Endothelial cell of umbilical vein (primary cell): ENCODE data around the gene PRDM11. TPM values are rescaled to one million over a fixed set of nuclear protein-coding genes. Genes with fewer than 3 reads are reported as not detected.

ENCODE experiments used
- BruUV-seq: library from RNA; stranded (reverse); fragments of 400-500 nt; replicated peaks from 2 replicates; lab custom pipeline; 2021; lab: Mats Ljungman, UMichigan
- CTCF ChIA-PET: fragments of 300-600, 350-600 bp; sonication (Branson Sonifier 250); formaldehyde crosslinking; loops from one replicate; lab custom pipeline; 2021; ENCODE audit warnings: antibody characterized with exemption, inconsistent platforms; lab: Charles Lee
- POLR2A ChIA-PET: fragments of 300-600, 350-600 bp; sonication (Branson Sonifier 250); formaldehyde crosslinking; loops from one replicate; lab custom pipeline; 2021; ENCODE audit warnings: antibody characterized with exemption, inconsistent platforms; lab: Charles Lee
- DNase-seq: peaks from one replicate; pipeline ENCODE4 v3.0.0-alpha.2; 2011; ENCODE audit warnings: low read depth, low spot score
- FAIRE-seq: peaks from 2 replicates; lab custom pipeline; 2011; peaks lifted over from hg19 to GRCh38; lab: Jason Lieb, UNC
- H2AFZ ChIP-seq: 2 replicates; pipeline ENCODE4 v1.6.0; 2012; ENCODE audit warnings: low read depth, low read length, control low read depth, inconsistent platforms
- H3K27ac ChIP-seq: 2 replicates; pipeline ENCODE4 v1.5.1; 2011; ENCODE audit warnings: low read depth, mild to moderate bottlenecking, control low read depth, low read length, moderate library complexity; ENCODE audit not compliant: insufficient read depth
- H3K27me3 ChIP-seq, 2 experiments: 2 replicates each; pipeline versions ENCODE4 v1.6.0 to v1.6.1; 2011; ENCODE audit warnings: low read length in 2 of 2, mixed read lengths in 1 of 2; ENCODE audit not compliant: control insufficient read depth in 2 of 2, insufficient read depth in 2 of 2
- H3K36me3 ChIP-seq, 2 experiments: 2 replicates in 1 of 2; 3 replicates in 1 of 2; pipeline ENCODE4 v1.5.1; 2011; ENCODE audit warnings: low read length in 2 of 2, mild to moderate bottlenecking in 1 of 2, moderate library complexity in 1 of 2; ENCODE audit not compliant: control insufficient read depth in 2 of 2, insufficient read depth in 2 of 2; ENCODE audit errors: extremely low read depth in 1 of 2
- H3K4me1 ChIP-seq: 3 replicates; pipeline ENCODE4 v1.5.1; 2011; ENCODE audit warnings: mild to moderate bottlenecking, low read length; ENCODE audit not compliant: control insufficient read depth, insufficient read depth; ENCODE audit errors: extremely low read depth
- H3K4me2 ChIP-seq: 2 replicates; pipeline ENCODE4 v1.6.1; 2011; ENCODE audit warnings: low read length, control low read depth, mixed read lengths; ENCODE audit not compliant: insufficient read depth
- H3K4me3 ChIP-seq, 3 experiments: fragments of 200-600 bp in 1 of 3; sonication (generic), shearing (Covaris generic) in 1 of 3; replicated peaks in 1 of 3; 2 replicates each; pipeline ENCODE4 v1.5.1; 2011 to 2016; ENCODE audit warnings: control low read depth in 3 of 3, low read length in 3 of 3, mild to moderate bottlenecking in 2 of 3, inconsistent platforms in 1 of 3, low read depth in 1 of 3, moderate library complexity in 1 of 3; ENCODE audit not compliant: insufficient read depth in 1 of 3
- H3K79me2 ChIP-seq: 2 replicates; pipeline ENCODE4 v1.6.0; 2012; ENCODE audit warnings: low read length, inconsistent platforms; ENCODE audit not compliant: control insufficient read depth, insufficient read depth
- H3K9ac ChIP-seq: replicated peaks from 2 replicates; pipeline ENCODE3; 2011; ENCODE audit warnings: low read length, control low read depth; ENCODE audit not compliant: insufficient read depth; ENCODE audit errors: extremely low read depth
- H3K9me1 ChIP-seq: replicated peaks from 3 replicates; pipeline ENCODE4 v1.6.0; 2011; ENCODE audit warnings: mild to moderate bottlenecking, low read length; ENCODE audit not compliant: control insufficient read depth, insufficient read depth; ENCODE audit errors: extremely low read depth
- H3K9me3 ChIP-seq: replicated peaks from 2 replicates; pipeline ENCODE4 v1.5.1; 2012; ENCODE audit warnings: low read length, inconsistent platforms; ENCODE audit not compliant: control insufficient read depth, insufficient read depth
- H4K20me1 ChIP-seq: replicated peaks from 2 replicates; pipeline ENCODE3; 2011; ENCODE audit warnings: mild to moderate bottlenecking, low read length; ENCODE audit not compliant: control insufficient read depth, insufficient read depth; ENCODE audit errors: extremely low read depth
- EZH2 ChIP-seq: IDR thresholded peaks from 2 replicates; pipeline ENCODE4 v1.6.1; 2012; ENCODE audit warnings: borderline replicate concordance, low read depth, mild to moderate bottlenecking, moderate library complexity, low read length, inconsistent platforms; ENCODE audit not compliant: severe bottlenecking
- FOS ChIP-seq: IDR thresholded peaks from 2 replicates; pipeline ENCODE4 v1.6.1; 2011; ENCODE audit warnings: mild to moderate bottlenecking, low read length, moderate library complexity, borderline replicate concordance; ENCODE audit not compliant: insufficient read depth
- GATA2 ChIP-seq: IDR thresholded peaks from 2 replicates; pipeline ENCODE4 v1.7.0; 2011; ENCODE audit warnings: low read depth, mild to moderate bottlenecking, moderate library complexity, mixed read lengths, low read length; ENCODE audit not compliant: insufficient read length, insufficient read depth
- JUN ChIP-seq: IDR thresholded peaks from 2 replicates; pipeline ENCODE4 v1.6.1; 2011; ENCODE audit warnings: borderline replicate concordance, low read depth; ENCODE audit not compliant: insufficient read length, insufficient read depth
- MYC ChIP-seq: IDR thresholded peaks from one replicate; pipeline ENCODE4 v1.6.1; 2011; ENCODE audit warnings: mild to moderate bottlenecking, low read depth, low read length
- POLR2A ChIP-seq: IDR thresholded peaks from 2 replicates; pipeline ENCODE4 v1.6.1; 2012; ENCODE audit warnings: low read depth, mild to moderate bottlenecking, control low read depth, low read length
- POLR2AphosphoS5 ChIP-seq: IDR thresholded peaks from 2 replicates; pipeline ENCODE4 v1.6.1; 2012; ENCODE audit warnings: low read depth, mild to moderate bottlenecking, control low read depth, low read length, moderate library complexity; ENCODE audit not compliant: insufficient read depth
- dilution Hi-C: fragments of 300-500 bp; cut with MboI; formaldehyde crosslinking; loops from one replicate; pipeline ENCODE4 v1.15.0; 2019; ENCODE audit warnings: low sequenced_read_pairs; ENCODE audit not compliant: extremely low pct_ligation_motif_present
- intact Hi-C: fragments of 100-400 bp; cut with micrococcal nuclease; formaldehyde crosslinking; loops from one replicate; pipeline ENCODE4 v1.10.0; 2022
- polyA plus RNA-seq, 4 experiments: library from polyadenylated mRNA; depleted of rRNA in 3 of 4; stranded (reverse) in 3 of 4; unstranded in 1 of 4; fragments of >200 nt; gene quantifications; 2 replicates each; pipeline versions ENCODE4 v1.2.1 to v1.2.3, GENCODE V29; 2011 to 2012; ENCODE audit warnings: missing spikeins in 1 of 4
- total RNA-seq: library from RNA; stranded (reverse); gene quantifications from 2 replicates; pipeline ENCODE4 v1.2.3, GENCODE V29; 2021
- TF ChIP-seq, protein P1 (sequence below), 2 donors: IDR thresholded peaks; 1 replicate in 1 of 2; 2 replicates in 1 of 2; pipeline ENCODE4 v1.5.1; 2011; ENCODE audit warnings: low read length in 2 of 2, mild to moderate bottlenecking in 2 of 2, moderate library complexity in 2 of 2, control low read depth in 1 of 2, inconsistent platforms in 1 of 2, low read depth in 1 of 2; ENCODE audit not compliant: insufficient read depth in 1 of 2; ENCODE audit errors: extremely low read depth in 1 of 2
- TF ChIP-seq, protein P2 (sequence below): IDR thresholded peaks from 2 replicates; pipeline ENCODE4 v1.6.1; 2011; ENCODE audit not compliant: insufficient read depth, insufficient read length

PRDM11 gene
- total and polyA plus RNA-seq, 2 donors (not counting 3 experiments of a cell fraction or from before 2014, with no cell fraction given) = 6.9 to 14.1 TPM

DNA sequence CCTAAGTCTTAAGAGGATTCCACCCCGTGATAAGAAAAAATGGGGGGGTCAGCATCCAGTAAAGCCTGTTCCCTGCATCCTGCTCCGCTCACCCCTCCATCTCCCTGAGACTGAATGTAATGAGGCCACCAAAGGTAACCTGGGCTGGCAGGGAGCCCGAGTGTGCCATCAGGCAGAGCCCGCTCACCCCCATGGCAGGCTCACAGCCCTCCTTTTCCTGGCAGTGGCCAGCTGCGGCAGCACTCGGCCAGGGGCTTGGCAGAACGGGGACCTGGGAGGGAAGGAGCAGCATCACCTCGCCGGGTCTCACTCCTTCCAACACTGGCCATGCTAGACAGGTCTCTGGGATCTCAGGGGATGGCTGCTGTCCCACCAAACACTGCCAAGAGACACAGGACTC, 64.4 kb downstream of the PRDM11 start:
- Histone ChIP-seq H3K4me3 (no peak overlapping the region), H3K27me3 (no peaks in the 10 kb centered on the region), H3K36me3 (peaks cover 0 to 6% of the 10 kb centered on the region in 2 experiments), H3K4me2 (no peak overlapping the region), H3K9me3 (no peaks in the 10 kb centered on the region), H3K9me1 (no peaks in the 10 kb centered on the region), H3K9ac (no peak overlapping the region), H3K4me1 (peaks cover 14% of the 10 kb centered on the region), H3K27ac (no peak overlapping the region), H4K20me1 (no peaks in the 10 kb centered on the region), H3K79me2 (no peaks in the 10 kb centered on the region), H2AFZ (no peak overlapping the region)
- no peak for DNase-seq
- intact Hi-C loops (loop anchor here (1.0 kb wide), 1 partner anchor 30 kb away; no protein-coding TSS in a partner anchor), dilution Hi-C loops (no loop called here)
- POLR2A ChIA-PET = no interaction called here
- CTCF ChIA-PET = interaction anchor here (0.7 to 1.1 kb wide), 4 partner anchors 17 to 100 kb away, joined by 3 to 6 read pairs (median 4); no protein-coding TSS in a partner anchor
- no peak for TF ChIP-seq FOS
- TF ChIP-seq, protein P1, sequence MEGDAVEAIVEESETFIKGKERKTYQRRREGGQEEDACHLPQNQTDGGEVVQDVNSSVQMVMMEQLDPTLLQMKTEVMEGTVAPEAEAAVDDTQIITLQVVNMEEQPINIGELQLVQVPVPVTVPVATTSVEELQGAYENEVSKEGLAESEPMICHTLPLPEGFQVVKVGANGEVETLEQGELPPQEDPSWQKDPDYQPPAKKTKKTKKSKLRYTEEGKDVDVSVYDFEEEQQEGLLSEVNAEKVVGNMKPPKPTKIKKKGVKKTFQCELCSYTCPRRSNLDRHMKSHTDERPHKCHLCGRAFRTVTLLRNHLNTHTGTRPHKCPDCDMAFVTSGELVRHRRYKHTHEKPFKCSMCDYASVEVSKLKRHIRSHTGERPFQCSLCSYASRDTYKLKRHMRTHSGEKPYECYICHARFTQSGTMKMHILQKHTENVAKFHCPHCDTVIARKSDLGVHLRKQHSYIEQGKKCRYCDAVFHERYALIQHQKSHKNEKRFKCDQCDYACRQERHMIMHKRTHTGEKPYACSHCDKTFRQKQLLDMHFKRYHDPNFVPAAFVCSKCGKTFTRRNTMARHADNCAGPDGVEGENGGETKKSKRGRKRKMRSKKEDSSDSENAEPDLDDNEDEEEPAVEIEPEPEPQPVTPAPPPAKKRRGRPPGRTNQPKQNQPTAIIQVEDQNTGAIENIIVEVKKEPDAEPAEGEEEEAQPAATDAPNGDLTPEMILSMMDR (IDR thresholded peaks at IDR 0.05; ENCODE audit: extremely low read depth in 1 of 2, insufficient read depth in 1 of 2, low read depth in 1 of 2, low read length in 2 of 2) = no peak
- no peak for FAIRE-seq
- BruUV-seq = no TSS peak

DNA sequence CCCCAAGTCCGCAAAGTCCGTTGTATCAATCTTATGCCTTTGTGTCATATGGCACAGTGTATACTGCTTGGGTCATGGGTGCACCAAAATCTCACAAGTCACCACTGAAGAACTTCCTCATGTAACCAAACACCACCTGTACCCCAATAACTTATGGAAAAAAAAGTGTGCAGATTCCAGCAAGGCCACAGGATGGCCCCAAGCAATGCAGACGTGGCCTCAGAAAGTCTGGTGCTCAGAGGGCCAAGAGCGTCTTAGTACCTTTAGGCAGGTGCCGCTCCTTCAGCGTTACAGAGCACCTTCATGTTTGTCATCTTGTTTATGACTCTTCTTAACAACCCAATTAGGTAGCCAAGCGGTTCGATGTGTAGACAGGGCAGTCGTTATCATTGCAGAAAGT, 65.3 kb downstream of the PRDM11 start:
- no peak for FAIRE-seq
- ChIA-PET POLR2A (no interaction called here), CTCF (no interaction called here)
- Histone ChIP-seq H3K4me2 (no peak overlapping the region), H3K79me2 (no peaks in the 10 kb centered on the region), H2AFZ (no peak overlapping the region), H3K4me3 (no peak overlapping the region), H3K27ac (no peak overlapping the region), H3K36me3 (peaks cover 0 to 6% of the 10 kb centered on the region in 2 experiments), H3K9ac (no peak overlapping the region), H3K9me3 (no peaks in the 10 kb centered on the region), H3K4me1 (peaks cover 14% of the 10 kb centered on the region), H4K20me1 (no peaks in the 10 kb centered on the region), H3K9me1 (no peaks in the 10 kb centered on the region), H3K27me3 (no peaks in the 10 kb centered on the region)
- BruUV-seq = no TSS peak
- dilution Hi-C loops (no loop called here), intact Hi-C loops (no loop called here)
- TF ChIP-seq POLR2A (no peak), EZH2 (no peak), JUN (no peak), FOS (no peak), POLR2AphosphoS5 (no peak), MYC (no peak), GATA2 (no peak)
- TF ChIP-seq, protein P1 (IDR thresholded peaks at IDR 0.05; ENCODE audit: extremely low read depth in 1 of 2, insufficient read depth in 1 of 2, low read depth in 1 of 2, low read length in 2 of 2) = no peak
- TF ChIP-seq, protein P2, sequence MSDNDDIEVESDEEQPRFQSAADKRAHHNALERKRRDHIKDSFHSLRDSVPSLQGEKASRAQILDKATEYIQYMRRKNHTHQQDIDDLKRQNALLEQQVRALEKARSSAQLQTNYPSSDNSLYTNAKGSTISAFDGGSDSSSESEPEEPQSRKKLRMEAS = no peak
- no peak for DNase-seq
